HG03095 (cell line): ENCODE results near the gene MYO18A.

ENCODE experiments used
- ATAC-seq: cut with Tn5 transposase; IDR thresholded peaks from one replicate; pipeline ENCODE4 v1.9.1; 2021; ENCODE audit warnings: moderate library complexity; ENCODE audit not compliant: unreplicated experiment

The MYO18A gene

GRCh38 chr17:29127840-29128239 is 52.4 kb downstream of the MYO18A start:
- no peak for ATAC-seq

GRCh38 chr17:29126268-29126930 is 53.8 kb downstream of the MYO18A start:
- no peak for ATAC-seq

- no peak for ATAC-seq
Measured at GRCh38 chr17:29125651-29126050, 54.5 kb downstream of the MYO18A start.

GRCh38 chr17:29124925-29125273 is 55.3 kb downstream of the MYO18A start:
- ATAC-seq: no peak

- no peak for ATAC-seq
Measured at GRCh38 chr17:29124135-29124924, 55.9 kb downstream of the MYO18A start.

- no peak for ATAC-seq
Measured at GRCh38 chr17:29123111-29123510, 57.1 kb downstream of the MYO18A start.

GRCh38 chr17:29121442-29121841 is 58.8 kb downstream of the MYO18A start:
- ATAC-seq: no peak

GRCh38 chr17:29120433-29120832 is 59.8 kb downstream of the MYO18A start:
- ATAC-seq: no peak

- ATAC-seq: no peak
Measured at GRCh38 chr17:29119265-29119664, 60.9 kb downstream of the MYO18A start.

- no peak for ATAC-seq
Measured at GRCh38 chr17:29116804-29117753, 63.1 kb downstream of the MYO18A start.

- no peak for ATAC-seq
Measured at GRCh38 chr17:29115961-29116803, 64.0 kb downstream of the MYO18A start.

GRCh38 chr17:29115435-29115834 is 64.8 kb downstream of the MYO18A start:
- ATAC-seq: no peak

- no peak for ATAC-seq
Measured at GRCh38 chr17:29114141-29114540, 66.1 kb downstream of the MYO18A start.

GRCh38 chr17:29113334-29113733 is 66.9 kb downstream of the MYO18A start:
- ATAC-seq: no peak

GRCh38 chr17:29112771-29113295 is 67.4 kb downstream of the MYO18A start:
- ATAC-seq: no peak

GRCh38 chr17:29111816-29112499 is 68.2 kb downstream of the MYO18A start:
- no peak for ATAC-seq

- ATAC-seq: no peak
Measured at GRCh38 chr17:29110372-29110757, 69.8 kb downstream of the MYO18A start.

GRCh38 chr17:29109477-29110371 is 70.5 kb downstream of the MYO18A start:
- no peak for ATAC-seq
